Activated gamma-delta T cell treated with Interleukin-2 at 50 U/mL for 16 hours (primary cell): ENCODE data around the gene ANKRD31.
"Not testable (repeated sequence)": the region's sequence is repeated elsewhere in the genome, so short reads cannot be mapped to it uniquely, and the experiment has no call there.

Source experiments
- DNase-seq: peaks from one replicate; pipeline ENCODE4 v3.0.0-alpha.2; 2020

The ANKRD31 gene

GRCh38 chr5:75220787-75221186 is 15.9 kb downstream of the ANKRD31 start:
- DNase-seq = not testable (repeated sequence)

- no peak for DNase-seq
Observed at GRCh38 chr5:75214928-75215327, 21.8 kb downstream of the ANKRD31 start.

- no peak for DNase-seq
Observed at GRCh38 chr5:75214409-75214808, 22.3 kb downstream of the ANKRD31 start.

- no peak for DNase-seq
Observed at GRCh38 chr5:75203604-75204003, 33.1 kb downstream of the ANKRD31 start.

- no peak for DNase-seq
Observed at GRCh38 chr5:75202935-75203334, 33.7 kb downstream of the ANKRD31 start.

- DNase-seq = no peak
Observed at GRCh38 chr5:75200776-75201175, 35.9 kb downstream of the ANKRD31 start.

- no peak for DNase-seq
Observed at GRCh38 chr5:75199946-75200345, 36.7 kb downstream of the ANKRD31 start.

- no peak for DNase-seq
Observed at GRCh38 chr5:75199071-75199470, 37.6 kb downstream of the ANKRD31 start.

GRCh38 chr5:75197745-75198144 is 38.9 kb downstream of the ANKRD31 start:
- no peak for DNase-seq

GRCh38 chr5:75192804-75193203 is 43.9 kb downstream of the ANKRD31 start:
- no peak for DNase-seq

GRCh38 chr5:75192264-75192663 is 44.4 kb downstream of the ANKRD31 start:
- no peak for DNase-seq

- DNase-seq = no peak
Observed at GRCh38 chr5:75190227-75190626, 46.5 kb downstream of the ANKRD31 start.

GRCh38 chr5:75189353-75189752 is 47.3 kb downstream of the ANKRD31 start:
- no peak for DNase-seq

- no peak for DNase-seq
Observed at GRCh38 chr5:75185763-75186162, 50.9 kb downstream of the ANKRD31 start.

- DNase-seq = not testable (repeated sequence)
Observed at GRCh38 chr5:75176009-75176408, 60.7 kb downstream of the ANKRD31 start.

GRCh38 chr5:75174872-75175271 is 61.8 kb downstream of the ANKRD31 start:
- DNase-seq = not testable (repeated sequence)

GRCh38 chr5:75169516-75169915 is 67.2 kb downstream of the ANKRD31 start:
- no peak for DNase-seq

GRCh38 chr5:75168026-75168735 is 68.5 kb downstream of the ANKRD31 start:
- DNase-seq = no peak

- DNase-seq = no peak
Observed at GRCh38 chr5:75167345-75167744, 69.3 kb downstream of the ANKRD31 start.

- not testable (repeated sequence) for DNase-seq
Observed at GRCh38 chr5:75161508-75161907, 75.2 kb downstream of the ANKRD31 start.

GRCh38 chr5:75156585-75156984 is 80.1 kb downstream of the ANKRD31 start:
- DNase-seq = no peak

- DNase-seq = no peak
Observed at GRCh38 chr5:75152860-75153259, 83.8 kb downstream of the ANKRD31 start.

- DNase-seq = no peak
Observed at GRCh38 chr5:75148051-75148450, 88.6 kb downstream of the ANKRD31 start.

- DNase-seq = no peak
Observed at GRCh38 chr5:75142566-75143136, 94.0 kb downstream of the ANKRD31 start.

- no peak for DNase-seq
Observed at GRCh38 chr5:75140277-75140676, 96.4 kb downstream of the ANKRD31 start.
